Erythroblast (primary cell): Measurements from ENCODE around the gene SLC16A12.
"Not testable (repeated sequence)": the region's sequence is repeated elsewhere in the genome, so short reads cannot be mapped to it uniquely, and the experiment has no call there.

Source experiments
- DNase-seq, 2 experiments: peaks; one replicate each; lab custom pipeline; 2025; lab: John Stamatoyannopoulos, UW
- GATA1 ChIP-seq: IDR thresholded peaks from 2 replicates; pipeline ENCODE4 v1.6.1; 2011; ENCODE audit warnings: low read depth, mild to moderate bottlenecking, control low read depth, low read length, moderate library complexity
- POLR2A ChIP-seq: IDR thresholded peaks from 2 replicates; pipeline ENCODE4 v1.6.1; 2011; ENCODE audit warnings: mild to moderate bottlenecking, low read length

SLC16A12 gene

DNA sequence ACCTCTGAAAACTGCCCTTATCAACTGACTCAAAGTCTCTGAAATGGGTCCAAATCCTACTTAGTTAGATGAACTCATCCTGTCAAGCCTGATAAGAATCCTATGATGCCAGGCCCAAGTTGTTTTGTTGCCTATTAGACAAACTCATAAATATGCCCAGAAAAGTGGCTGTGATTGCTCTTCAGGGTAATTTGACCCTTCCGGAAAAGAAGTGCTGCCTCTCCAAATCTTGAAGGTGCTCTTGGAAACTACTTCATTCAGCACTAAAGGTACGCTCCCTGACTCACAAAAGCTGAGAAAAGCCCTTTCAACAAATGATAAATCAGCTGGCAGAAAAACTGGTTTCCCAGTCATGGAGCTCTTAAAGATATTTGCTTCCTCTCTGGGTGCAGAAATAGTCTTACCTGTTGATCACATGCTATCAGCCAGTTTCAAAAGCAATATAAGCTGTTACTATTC, 114.3 kb downstream of the SLC16A12 start:
- TF ChIP-seq POLR2A (no peak), GATA1 (no peak)
- DNase-seq: no peak

DNA sequence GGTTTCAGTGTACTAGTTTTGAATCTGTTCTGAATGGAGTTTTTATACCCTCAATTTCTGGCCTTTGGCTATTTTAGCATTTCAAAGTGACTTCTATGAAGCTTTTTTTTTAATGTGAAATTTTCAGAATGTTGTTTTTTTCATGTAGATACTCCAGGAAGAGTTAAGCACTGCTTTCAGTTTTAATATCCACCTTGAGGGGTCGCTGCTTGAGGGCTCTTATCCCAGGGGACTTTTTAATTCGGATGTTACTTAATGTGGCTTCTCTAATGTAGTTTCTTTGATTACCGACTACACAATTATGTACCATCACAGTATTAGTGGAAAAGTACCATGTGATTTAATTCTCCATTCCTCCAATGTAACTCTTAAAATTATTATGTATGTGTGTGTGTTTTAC, 115.8 kb downstream of the SLC16A12 start:
- TF ChIP-seq POLR2A: no peak
- peak; percentile 7 to 27 for DNase-seq

DNA sequence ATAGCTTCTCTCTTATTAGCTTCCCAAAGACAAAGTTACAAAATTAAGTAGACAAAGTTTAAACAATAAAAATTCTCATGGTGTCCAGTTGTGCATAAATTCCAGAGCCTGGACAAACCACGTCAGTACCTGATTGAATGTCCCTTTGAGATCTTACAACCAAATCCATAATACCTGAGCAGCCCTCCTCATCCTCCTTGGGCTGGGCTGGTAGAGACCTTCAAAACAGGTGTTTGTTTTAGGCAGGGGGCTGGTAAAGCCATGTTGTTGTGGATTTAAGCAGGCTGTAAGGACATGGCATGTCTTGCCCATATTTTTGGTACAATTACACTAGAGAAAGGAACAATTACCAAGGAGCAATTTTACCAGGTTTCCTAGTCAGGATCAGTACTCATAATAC, 118.9 kb downstream of the SLC16A12 start:
- DNase-seq: no peak

DNA sequence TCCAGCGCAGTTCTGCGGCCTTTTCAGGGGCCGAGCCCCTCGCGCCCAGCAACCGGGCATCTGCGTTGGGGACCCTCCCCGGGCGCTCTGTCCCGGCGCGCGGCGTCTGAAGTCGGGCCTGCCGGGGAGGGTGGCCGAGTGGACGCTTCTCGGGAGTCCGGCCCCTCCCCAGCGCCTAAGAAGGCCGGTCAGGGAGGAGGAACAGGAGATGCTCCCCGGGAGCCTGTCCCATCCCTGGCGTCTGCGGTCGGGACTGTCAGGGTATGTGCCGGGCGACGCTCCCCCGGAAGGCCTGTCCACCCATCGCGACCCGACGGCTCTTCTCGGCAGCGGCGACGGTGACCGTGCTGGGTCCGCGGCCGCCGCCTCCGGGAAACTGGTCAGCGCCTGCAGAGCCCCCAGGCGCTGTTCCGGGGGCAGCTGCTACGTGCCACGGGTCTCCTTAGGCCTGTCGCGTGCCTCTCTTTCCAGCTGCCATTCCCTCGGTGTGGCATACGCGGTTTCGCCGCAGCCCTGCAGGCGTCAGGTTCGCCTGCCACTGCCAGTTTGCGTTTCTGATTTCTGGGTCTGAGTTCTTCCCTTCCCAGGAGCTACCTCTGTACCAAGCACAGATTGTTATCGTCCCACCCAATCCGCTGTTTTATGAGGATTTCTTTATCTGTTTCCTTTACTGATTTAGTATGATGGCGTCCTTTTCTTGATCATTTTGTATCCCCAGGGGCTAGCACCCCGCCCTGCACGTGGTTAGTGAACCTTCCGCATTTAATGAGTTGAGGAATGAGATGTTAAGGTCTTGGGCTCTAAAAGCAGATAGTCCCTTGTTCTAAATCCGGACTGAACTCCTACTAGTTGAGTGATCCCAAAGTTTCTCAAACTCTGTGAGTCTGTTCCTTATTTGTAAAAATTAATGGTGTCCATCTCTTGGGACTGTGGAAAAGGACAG, 120.2 kb downstream of the SLC16A12 start:
- TF ChIP-seq POLR2A: no peak
- no peak for TF ChIP-seq GATA1
- DNase-seq: peak; percentile 63 to 74

More for the DNA sequence above, 118.9 kb downstream of the SLC16A12 start:
- no peak for TF ChIP-seq GATA1
- no peak for TF ChIP-seq POLR2A

DNA sequence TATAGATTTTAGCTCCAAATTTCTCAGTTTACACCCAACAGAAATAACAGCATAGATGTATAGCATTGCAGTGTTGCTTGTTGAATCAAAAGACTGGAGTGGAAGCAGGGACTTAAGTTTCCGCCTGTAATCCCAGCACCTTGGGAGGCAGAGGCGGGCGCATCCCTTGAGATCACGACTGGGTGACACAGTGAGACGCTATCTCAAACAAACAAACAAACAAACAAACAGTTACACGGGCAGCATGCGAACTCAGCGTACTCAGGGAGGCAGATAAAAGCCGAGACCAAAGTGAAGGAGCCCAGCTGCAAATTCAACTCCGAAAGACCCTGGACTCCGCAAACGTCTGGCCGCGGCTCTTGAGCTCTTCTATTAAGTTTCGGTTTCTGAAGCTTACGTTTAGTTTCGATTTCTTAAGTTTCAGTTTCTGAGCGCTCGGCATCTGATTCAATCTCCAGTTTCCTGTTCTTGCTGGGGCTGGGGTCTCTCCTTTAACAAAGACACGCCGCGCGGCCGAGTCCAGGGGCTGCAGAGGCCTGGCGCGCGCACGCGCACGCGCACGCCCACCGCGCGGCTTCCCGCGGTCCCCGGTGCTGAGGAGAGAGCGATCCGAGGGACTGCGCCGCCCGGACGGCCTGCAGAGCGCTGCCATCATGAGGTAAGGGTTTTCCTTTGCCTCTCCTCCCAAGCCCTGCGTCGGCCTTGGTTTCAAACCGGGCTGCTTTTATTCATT, 121.1 kb downstream of the SLC16A12 start, which contains the start of gene IFIT5:
Gene IFIT5, plus strand, starts transcription at position 423 of the 733 bp plus-strand sequence. Its CDS starts 231 bp downstream, at position 654.
- peak; percentile 85 to 88 for DNase-seq
- no peak for TF ChIP-seq GATA1
- TF ChIP-seq POLR2A: peak; percentile 40

DNA sequence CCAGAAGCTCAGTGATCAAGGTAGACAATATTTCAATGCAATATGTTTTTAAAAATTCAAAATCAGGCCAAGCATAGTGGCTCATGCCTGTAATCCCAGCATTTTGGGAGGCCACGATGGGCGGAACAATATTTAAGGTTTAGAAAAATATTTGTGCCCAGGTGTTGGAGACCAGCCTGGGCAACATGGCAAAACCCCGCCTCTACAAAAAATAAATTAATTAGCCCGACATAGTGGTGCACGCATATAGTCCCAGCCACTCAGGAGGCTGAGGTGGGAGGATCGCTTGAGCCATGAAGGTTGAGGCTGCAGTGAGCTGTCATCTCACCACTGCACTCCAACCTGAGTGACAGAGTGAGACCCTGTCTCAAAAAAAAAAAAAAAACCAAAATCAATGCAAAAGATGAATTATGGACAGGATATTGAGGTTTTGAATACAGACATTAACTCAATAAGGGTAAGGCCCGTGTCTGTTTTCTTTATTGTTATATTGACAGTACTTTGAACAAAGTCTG, 121.9 kb downstream of the SLC16A12 start:
- no peak for TF ChIP-seq POLR2A
- TF ChIP-seq GATA1: no peak
- DNase-seq: no peak

- DNase-seq: peak; percentile 52 to 58
These were observed 123.1 kb downstream of the SLC16A12 start for GRCh38 chr10:89412276-89412675.

- DNase-seq: not testable (repeated sequence)
These were observed 124.3 kb downstream of the SLC16A12 start for GRCh38 chr10:89411135-89411534.

GRCh38 chr10:89410551-89410950, 124.8 kb downstream of the SLC16A12 start:
- DNase-seq: not testable (repeated sequence)

GRCh38 chr10:89409282-89409681, 126.1 kb downstream of the SLC16A12 start:
- DNase-seq: not testable (repeated sequence)

DNA sequence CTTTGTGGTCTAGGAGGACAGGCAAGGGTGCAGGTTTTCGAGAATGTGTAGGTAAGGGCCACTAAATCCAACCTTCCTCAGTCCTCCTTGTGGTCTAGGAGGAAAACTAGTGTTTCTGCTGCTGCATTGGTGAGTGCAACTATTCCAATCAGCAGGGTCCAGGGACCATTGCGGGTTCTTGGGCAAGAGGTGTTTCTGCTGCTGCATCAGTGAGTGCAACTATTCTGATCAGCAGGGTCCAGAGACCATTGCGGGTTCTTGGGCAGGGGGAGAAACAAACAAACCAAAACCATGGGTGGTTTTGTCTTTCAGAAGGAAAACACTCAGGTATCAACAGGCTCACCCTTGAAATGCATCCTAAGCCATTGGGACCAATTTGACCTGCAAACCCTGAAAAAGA, 127.6 kb downstream of the SLC16A12 start:
- DNase-seq: not testable (repeated sequence)

DNA sequence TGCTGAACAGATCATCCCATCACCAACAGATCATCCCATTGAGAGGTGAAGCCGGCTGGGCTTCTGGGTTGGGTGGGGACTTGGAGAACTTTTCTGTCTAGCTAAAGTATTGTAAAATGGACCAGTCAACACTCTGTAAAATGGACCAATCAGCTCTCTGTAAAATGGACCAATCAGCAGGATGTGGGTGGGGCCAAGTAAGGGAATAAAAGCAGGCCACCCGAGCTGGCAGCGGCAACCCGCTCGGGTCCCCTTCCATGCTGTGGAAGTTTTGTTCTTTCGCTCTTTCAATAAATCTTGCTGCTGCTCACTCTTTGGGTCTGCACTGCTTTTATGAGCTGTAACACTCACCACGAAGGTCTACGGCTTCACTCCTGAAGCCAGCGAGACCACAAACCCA, 129.2 kb downstream of the SLC16A12 start:
- not testable (repeated sequence) for DNase-seq

DNA sequence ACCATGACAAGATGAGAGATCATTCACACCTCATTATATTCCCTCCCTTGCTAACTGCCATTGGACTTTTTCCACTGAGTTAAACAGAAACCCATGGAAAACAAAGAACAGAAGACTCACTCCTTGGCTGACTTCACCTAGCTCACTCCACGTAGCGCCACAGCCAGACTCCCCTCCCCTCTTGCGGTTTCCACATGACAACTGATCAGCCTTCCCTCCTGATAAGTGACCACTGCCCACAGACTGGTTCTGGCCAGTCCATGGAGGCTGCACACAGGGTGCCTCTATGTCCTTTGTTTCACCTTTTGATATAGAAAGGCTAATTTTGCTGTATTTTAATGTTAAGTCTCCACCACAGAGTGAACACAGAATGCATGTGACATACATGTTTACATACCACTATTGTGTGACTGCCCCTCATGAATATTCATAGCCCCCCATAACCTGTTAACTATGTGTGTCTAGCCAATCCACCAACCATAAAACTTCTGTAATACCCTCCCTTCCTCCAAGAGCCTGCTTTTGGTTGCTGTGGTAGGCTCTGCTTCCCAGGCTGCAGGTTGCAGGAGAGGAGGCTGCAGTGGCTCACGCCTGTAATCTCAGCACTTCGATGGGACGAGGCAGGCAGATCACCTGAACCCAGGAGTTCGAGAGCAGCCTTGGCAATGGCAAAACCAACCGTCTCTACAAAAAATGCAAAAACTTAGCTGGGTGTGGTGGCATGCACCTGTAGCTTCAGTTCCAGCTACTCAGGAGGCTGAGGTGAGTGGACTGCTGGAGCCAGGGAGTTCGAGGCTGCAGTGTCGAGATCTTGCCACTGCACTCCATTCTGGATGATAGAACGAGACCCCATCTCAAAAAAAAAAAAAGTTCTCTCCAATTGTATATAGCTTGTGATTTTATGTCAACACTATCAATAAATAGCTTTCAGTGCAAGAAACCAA, 131.0 kb downstream of the SLC16A12 start:
- no peak for DNase-seq

GRCh38 chr10:89403043-89403442, 132.4 kb downstream of the SLC16A12 start:
- TF ChIP-seq POLR2A (no peak), GATA1 (no peak)
- DNase-seq: no peak

More for the DNA sequence above, 131.0 kb downstream of the SLC16A12 start:
- no peak for TF ChIP-seq GATA1
- TF ChIP-seq POLR2A: no peak
